SU-DHL-6 (cell line): ENCODE results near the gene FMC1.

Experiments
- EZH2phosphoT487 ChIP-seq: fragments of 200-600 bp; sonication (generic), shearing (Covaris generic); conservative IDR thresholded peaks from 2 replicates; pipeline ENCODE4 v1.6.1; 2018; ENCODE audit warnings: mild to moderate bottlenecking, antibody characterized with exemption, low read length, moderate library complexity, mixed read lengths
- TF ChIP-seq, protein P1 (sequence below): fragments of 200-600 bp; sonication (generic); IDR thresholded peaks from one replicate; pipeline ENCODE4 v1.5.1; 2017; ENCODE audit warnings: antibody characterized with exemption, mild to moderate bottlenecking, low read length, moderate library complexity; ENCODE audit not compliant: insufficient read depth, poor library complexity, severe bottlenecking

DNA sequence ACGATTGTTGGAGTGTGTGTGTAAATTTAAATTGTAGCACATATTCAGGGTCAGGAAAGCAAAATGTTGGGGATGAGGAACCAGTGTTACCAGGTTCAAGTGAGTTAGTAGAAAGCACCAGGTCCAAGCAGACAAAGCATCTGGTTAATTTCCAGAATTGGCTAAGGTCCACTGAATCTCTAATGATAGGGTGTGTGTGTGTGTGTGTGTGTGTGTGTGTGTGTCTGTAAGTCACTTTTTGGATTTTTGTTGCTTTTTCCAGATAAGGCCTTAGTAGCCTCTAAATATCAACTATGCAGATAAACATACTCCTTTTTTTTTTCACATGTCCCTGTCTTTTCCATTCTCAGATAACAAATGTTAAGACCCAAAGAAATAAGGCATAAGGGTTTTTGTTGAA lies 36.6 kb upstream of the FMC1 start:
- TF ChIP-seq, protein P1, sequence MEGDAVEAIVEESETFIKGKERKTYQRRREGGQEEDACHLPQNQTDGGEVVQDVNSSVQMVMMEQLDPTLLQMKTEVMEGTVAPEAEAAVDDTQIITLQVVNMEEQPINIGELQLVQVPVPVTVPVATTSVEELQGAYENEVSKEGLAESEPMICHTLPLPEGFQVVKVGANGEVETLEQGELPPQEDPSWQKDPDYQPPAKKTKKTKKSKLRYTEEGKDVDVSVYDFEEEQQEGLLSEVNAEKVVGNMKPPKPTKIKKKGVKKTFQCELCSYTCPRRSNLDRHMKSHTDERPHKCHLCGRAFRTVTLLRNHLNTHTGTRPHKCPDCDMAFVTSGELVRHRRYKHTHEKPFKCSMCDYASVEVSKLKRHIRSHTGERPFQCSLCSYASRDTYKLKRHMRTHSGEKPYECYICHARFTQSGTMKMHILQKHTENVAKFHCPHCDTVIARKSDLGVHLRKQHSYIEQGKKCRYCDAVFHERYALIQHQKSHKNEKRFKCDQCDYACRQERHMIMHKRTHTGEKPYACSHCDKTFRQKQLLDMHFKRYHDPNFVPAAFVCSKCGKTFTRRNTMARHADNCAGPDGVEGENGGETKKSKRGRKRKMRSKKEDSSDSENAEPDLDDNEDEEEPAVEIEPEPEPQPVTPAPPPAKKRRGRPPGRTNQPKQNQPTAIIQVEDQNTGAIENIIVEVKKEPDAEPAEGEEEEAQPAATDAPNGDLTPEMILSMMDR: no peak
- no peak for TF ChIP-seq EZH2phosphoT487
